Measurements from ENCODE around the gene ALDH7A1. TPM values are rescaled to one million over a fixed set of nuclear protein-coding genes. Genes with fewer than 3 reads are reported as not detected.

ALDH7A1 gene
- total RNA-seq = 24.4 and 31.3 TPM in 2 replicates

GRCh38 chr5:126594748-126595485, at the start of gene ALDH7A1:
ALDH7A1 (minus strand) TSS chr5:126595219; CDS start chr5:126595198, 21 bp downstream.

GRCh38 chr5:126600631-126601511, 5.9 kb upstream of the ALDH7A1 start, which contains the start of gene PHAX:
PHAX (plus strand) TSS chr5:126600947; CDS start chr5:126600963, 16 bp downstream.

Other genes with a start within 250 kb of the ALDH7A1 start
- gene GRAMD2B, start 171.8 kb downstream of the ALDH7A1 start, total RNA-seq = 3.9 and 12.7 TPM in 2 replicates
- 22.4 and 42.8 TPM in 2 replicates for gene PHAX, start 5.7 kb upstream of the ALDH7A1 start, total RNA-seq
- gene LMNB1, start 181.9 kb upstream of the ALDH7A1 start, total RNA-seq = 57.3 and 86.6 TPM in 2 replicates